Esophagus muscularis mucosa (tissue), 4 donors: Measurements from ENCODE around the gene TPSG1. TPM values are rescaled to one million over a fixed set of nuclear protein-coding genes. Genes with fewer than 3 reads are reported as not detected.
"Not testable (repeated sequence)": the region's sequence is repeated elsewhere in the genome, so short reads cannot be mapped to it uniquely, and the experiment has no call there.

Experiments
- DNase-seq: peaks from one replicate; pipeline ENCODE4 v3.0.0-alpha.2; 2017; ENCODE audit errors: extremely low spot score
- H3K27ac ChIP-seq, 4 donors: fragments of 200-600 bp; sonication (generic); replicated peaks in 1 of 4; 1 replicate in 3 of 4; 2 replicates in 1 of 4; pipeline ENCODE4 v1.5.1; 2016 to 2019; ENCODE audit warnings: mild to moderate bottlenecking in 1 of 4
- H3K27me3 ChIP-seq, 4 donors: fragments of 200-600 bp; sonication (generic); one replicate each; pipeline versions ENCODE4 v1.5.1 to v1.6.0; 2016 to 2019
- H3K36me3 ChIP-seq, 4 donors: fragments of 200-600 bp; sonication (generic); one replicate each; pipeline ENCODE4 v1.5.1; 2016 to 2019
- H3K4me1 ChIP-seq, 4 donors: fragments of 200-600 bp; sonication (generic); one replicate each; pipeline ENCODE4 v1.5.1; 2016 to 2019
- H3K4me3 ChIP-seq, 4 donors: fragments of 200-600 bp; sonication (generic); 1 replicate in 2 of 4; 2 replicates in 2 of 4; pipeline ENCODE4 v1.5.1; 2016 to 2019; ENCODE audit warnings: mild to moderate bottlenecking in 4 of 4, moderate library complexity in 1 of 4
- H3K9me3 ChIP-seq, 4 donors: fragments of 200-600 bp; sonication (generic); 1 replicate in 3 of 4; 2 replicates in 1 of 4; pipeline ENCODE4 v1.5.1; 2016 to 2019
- EP300 ChIP-seq: sonication (generic); formaldehyde crosslinking; IDR thresholded peaks from one replicate; pipeline ENCODE4 v1.6.1; 2017; ENCODE audit warnings: antibody characterized with exemption
- POLR2A ChIP-seq: fragments of 450-650 bp; IDR thresholded peaks from one replicate; pipeline ENCODE4 v1.6.1; 2017; ENCODE audit warnings: antibody characterized with exemption, moderate library complexity, mild to moderate bottlenecking, low read depth
- POLR2AphosphoS5 ChIP-seq, 2 donors: sonication (generic); formaldehyde crosslinking; IDR thresholded peaks; one replicate each; pipeline ENCODE4 v1.6.1; 2017; ENCODE audit warnings: antibody characterized with exemption in 2 of 2
- WGBS: methylation state at CpG from one replicate; pipeline ENCODE4 v1.1.5; 2018; 5-methylcytosine and 5-hydroxymethylcytosine counted together
- intact Hi-C: fragments of 100-400 bp; cut with DNase I; formaldehyde crosslinking; loops from one replicate; pipeline ENCODE4 v1.15.1; 2023
- total RNA-seq, 4 donors: library from RNA; depleted of rRNA; stranded (reverse); fragments of >200 nt; gene quantifications; one replicate each; pipeline versions ENCODE4 v1.1.0 to v1.2.1, GENCODE V29; 2016
- TF ChIP-seq, protein P1 (sequence below), 3 experiments: fragments of 200-600 bp in 2 of 3; fragments of 450-650 bp in 1 of 3; sonication (generic) in 2 of 3; IDR thresholded peaks; one replicate each; pipeline ENCODE4 v1.5.1; 2017 to 2019; ENCODE audit warnings: antibody characterized with exemption in 3 of 3, mild to moderate bottlenecking in 2 of 3, moderate library complexity in 1 of 3

TPSG1 gene
- total RNA-seq, 4 donors from 2014 or later = 0.39 to 2.9 (median 1.00) TPM

DNA sequence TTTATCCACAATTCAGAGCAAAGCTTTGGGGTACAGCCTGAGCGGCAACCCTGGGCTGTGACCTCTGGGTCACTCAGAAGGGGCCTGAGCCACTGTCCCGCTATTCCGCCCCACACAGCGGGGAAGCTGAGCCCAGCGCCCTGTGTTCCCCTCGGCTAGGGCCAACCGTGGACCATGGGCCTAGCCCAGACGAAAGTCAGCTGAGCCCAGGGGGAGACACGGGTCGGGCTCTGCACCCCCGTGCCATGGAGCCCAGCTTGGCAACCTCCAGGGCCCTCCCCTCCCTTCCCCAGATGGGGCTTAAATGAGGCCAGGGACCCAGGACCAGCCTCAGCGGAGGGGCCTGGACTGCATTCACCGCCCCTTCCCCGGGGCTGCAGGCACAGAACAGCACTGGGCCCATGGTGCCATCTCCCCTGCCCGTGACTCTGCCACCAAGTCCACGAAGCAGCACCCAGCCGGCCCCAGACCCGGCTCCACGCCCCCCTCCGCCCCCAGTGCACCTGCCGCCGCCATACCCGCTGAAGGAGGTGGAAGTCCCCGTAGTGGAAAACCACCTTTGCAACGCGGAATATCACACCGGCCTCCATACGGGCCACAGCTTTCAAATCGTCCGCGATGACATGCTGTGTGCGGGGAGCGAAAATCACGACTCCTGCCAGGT lies 32.6 kb upstream of the TPSG1 start:
- Histone ChIP-seq H3K27me3 (peaks cover 0 to 80% (median 20%) of the 10 kb centered on the region in 4 donors), H3K36me3 (no peaks in the 10 kb centered on the region), H3K27ac (no peak overlapping the region), H3K9me3 (no peaks in the 10 kb centered on the region), H3K4me1 (peaks cover 0 to 9% (median 6%) of the 10 kb centered on the region in 4 donors), H3K4me3 (no peak overlapping the region)
- no peak for DNase-seq
- TF ChIP-seq POLR2AphosphoS5 (IDR thresholded peaks at IDR 0.05) = no peak
- no peak for TF ChIP-seq POLR2A
- intact Hi-C loops = no loop called here
- 78% methylated on average over 14 of the region's 34 CpGs for WGBS

- TF ChIP-seq, protein P1, sequence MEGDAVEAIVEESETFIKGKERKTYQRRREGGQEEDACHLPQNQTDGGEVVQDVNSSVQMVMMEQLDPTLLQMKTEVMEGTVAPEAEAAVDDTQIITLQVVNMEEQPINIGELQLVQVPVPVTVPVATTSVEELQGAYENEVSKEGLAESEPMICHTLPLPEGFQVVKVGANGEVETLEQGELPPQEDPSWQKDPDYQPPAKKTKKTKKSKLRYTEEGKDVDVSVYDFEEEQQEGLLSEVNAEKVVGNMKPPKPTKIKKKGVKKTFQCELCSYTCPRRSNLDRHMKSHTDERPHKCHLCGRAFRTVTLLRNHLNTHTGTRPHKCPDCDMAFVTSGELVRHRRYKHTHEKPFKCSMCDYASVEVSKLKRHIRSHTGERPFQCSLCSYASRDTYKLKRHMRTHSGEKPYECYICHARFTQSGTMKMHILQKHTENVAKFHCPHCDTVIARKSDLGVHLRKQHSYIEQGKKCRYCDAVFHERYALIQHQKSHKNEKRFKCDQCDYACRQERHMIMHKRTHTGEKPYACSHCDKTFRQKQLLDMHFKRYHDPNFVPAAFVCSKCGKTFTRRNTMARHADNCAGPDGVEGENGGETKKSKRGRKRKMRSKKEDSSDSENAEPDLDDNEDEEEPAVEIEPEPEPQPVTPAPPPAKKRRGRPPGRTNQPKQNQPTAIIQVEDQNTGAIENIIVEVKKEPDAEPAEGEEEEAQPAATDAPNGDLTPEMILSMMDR (IDR thresholded peaks at IDR 0.05) = no peak
- no peak for TF ChIP-seq EP300
- TF ChIP-seq POLR2A = no peak
- TF ChIP-seq POLR2AphosphoS5 (IDR thresholded peaks at IDR 0.05) = no peak
- no peak overlapping the region for H3K4me3 ChIP-seq
- intact Hi-C loops = no loop called here
- WGBS = 75% methylated on average over 21 of the region's 22 CpGs
- no peaks in the 10 kb centered on the region for H3K9me3 ChIP-seq
- H3K36me3 ChIP-seq = no peaks in the 10 kb centered on the region
- no peak for DNase-seq
- no peak overlapping the region for H3K27ac ChIP-seq
- peaks cover 0 to 72% (median 18%) of the 10 kb centered on the region in 4 donors for H3K27me3 ChIP-seq
- peaks cover 0 to 9% (median 6%) of the 10 kb centered on the region in 4 donors for H3K4me1 ChIP-seq
These were observed 31.8 kb upstream of the TPSG1 start for GRCh38 chr16:1256874-1257322.

DNA sequence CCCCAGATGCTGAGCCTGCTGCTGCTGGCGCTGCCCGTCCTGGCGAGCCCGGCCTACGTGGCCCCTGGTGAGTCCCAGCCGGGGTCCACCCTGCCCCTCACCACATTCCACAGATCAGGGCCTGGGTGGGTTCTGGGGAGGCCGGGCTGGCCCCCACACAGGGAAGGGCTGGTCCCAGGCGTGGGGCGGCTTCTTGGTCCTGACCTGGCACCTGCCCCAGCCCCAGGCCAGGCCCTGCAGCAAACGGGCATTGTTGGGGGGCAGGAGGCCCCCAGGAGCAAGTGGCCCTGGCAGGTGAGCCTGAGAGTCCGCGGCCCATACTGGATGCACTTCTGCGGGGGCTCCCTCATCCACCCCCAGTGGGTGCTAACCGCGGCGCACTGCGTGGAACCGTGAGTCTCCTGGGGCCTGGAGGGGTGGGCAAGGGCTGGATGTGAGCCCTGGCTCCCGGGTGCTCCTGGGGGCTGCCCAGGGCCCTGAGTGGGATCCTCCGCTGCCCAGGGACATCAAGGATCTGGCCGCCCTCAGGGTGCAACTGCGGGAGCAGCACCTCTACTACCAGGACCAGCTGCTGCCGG lies 31.3 kb upstream of the TPSG1 start:
- DNase-seq, H3K4me1 ChIP-seq, H3K4me3 ChIP-seq, H3K27ac ChIP-seq, intact Hi-C loops, H3K36me3 ChIP-seq, H3K9me3 ChIP-seq: not testable (repeated sequence)
- 35% methylated on average over 4 of the region's 23 CpGs for WGBS
- peaks cover 0 to 67% (median 18%) of the 10 kb centered on the region in 4 donors for H3K27me3 ChIP-seq

DNA sequence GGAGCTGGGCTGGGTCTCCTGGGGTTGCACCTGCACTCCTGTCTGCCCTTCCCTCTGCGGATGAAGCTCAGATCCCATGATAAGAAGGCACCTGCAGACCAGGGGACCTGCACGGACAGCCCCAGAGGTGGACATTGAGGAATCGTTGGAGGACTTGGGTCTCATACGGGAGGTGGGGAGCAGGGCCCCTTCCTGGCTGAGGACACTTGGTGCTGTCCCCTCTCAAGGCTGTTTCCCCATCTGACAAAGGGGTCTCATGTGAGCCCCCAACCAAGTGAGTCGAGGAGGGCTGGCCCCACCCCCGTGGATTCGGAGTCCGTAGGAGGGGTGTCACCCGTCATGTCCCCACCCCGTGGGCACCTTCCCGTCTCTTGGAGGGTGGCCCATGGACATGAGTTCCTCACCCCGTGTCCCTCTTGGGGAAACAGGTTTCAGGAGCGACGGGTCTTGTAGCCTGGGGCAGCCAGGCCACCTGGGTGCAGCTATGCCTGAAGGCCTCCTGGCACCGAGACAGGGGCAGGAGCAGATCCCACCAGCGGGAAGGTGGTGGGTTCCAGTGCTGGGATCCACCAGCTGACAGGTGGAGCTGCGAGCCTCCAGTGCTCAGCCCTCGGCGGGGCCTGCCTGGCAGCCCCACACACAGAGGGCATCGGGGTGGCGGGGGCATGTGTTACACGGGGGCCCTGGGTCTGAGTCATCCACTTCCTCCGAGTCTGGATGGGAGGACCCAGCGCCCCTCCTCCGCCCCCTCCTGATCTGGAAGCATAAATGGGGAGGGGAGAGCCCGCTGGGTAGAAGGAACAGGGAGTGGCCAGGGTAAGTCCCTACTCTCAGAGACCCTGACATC lies 30.4 kb upstream of the TPSG1 start, which contains the start of gene TPSD1:
Gene TPSD1 (plus strand): TSS at position 794 of the 847 bp plus-strand sequence. CDS start 212 bp downstream, outside the sequence.
- H3K4me1 ChIP-seq, H3K27ac ChIP-seq, H3K4me3 ChIP-seq, DNase-seq, H3K9me3 ChIP-seq, H3K36me3 ChIP-seq, intact Hi-C loops: not testable (repeated sequence)
- H3K27me3 ChIP-seq = peaks cover 0 to 58% (median 15%) of the 10 kb centered on the region in 4 donors
- WGBS = 62% methylated on average over 10 of the region's 26 CpGs

GRCh38 chr16:1254821-1255220 lies 29.8 kb upstream of the TPSG1 start:
- H3K36me3 ChIP-seq, DNase-seq, intact Hi-C loops, H3K27ac ChIP-seq, H3K9me3 ChIP-seq, H3K4me3 ChIP-seq, H3K4me1 ChIP-seq: not testable (repeated sequence)
- no CpG with 5 or more reads among the region's 3 CpGs for WGBS
- peaks cover 0 to 51% (median 9%) of the 10 kb centered on the region in 4 donors for H3K27me3 ChIP-seq

DNA sequence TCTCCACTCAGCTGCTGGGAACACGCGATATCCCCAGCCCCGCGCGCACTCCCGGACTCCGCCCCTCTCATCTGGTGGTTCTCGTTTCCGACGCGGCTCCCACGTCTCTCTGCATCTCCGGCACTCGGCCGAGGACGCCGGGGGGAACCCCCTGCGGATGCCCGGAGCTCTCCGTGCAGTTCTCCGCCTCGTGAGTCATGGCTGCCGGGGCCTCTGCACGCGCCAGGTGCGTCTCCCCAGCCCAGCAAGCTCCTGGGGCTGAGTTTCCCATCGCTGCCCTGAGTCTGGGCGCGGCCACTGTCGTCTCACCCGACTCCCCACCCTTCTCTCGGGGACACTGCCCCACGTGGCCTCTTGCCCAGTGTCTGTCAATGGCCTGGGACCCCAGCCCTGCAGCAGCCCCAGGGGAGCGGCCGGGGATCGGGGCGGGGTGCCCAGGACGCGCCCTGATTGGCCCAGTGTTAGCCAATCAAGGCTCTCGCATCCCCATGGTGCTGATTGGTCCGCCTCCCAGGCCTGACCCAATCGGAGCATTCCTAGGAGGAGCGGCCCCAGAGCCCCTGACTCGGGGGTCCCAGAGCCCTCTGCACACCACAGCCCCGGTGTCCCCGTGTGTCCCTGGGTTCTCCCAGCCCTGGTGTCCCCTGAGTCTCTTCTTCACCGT lies 28.8 kb upstream of the TPSG1 start:
- H3K9me3 ChIP-seq, H3K27ac ChIP-seq, H3K4me3 ChIP-seq, DNase-seq, H3K36me3 ChIP-seq, intact Hi-C loops, H3K4me1 ChIP-seq: not testable (repeated sequence)
- no CpG with 5 or more reads among the region's 47 CpGs for WGBS
- H3K27me3 ChIP-seq = peaks cover 0 to 42% (median under 1%) of the 10 kb centered on the region in 4 donors

DNA sequence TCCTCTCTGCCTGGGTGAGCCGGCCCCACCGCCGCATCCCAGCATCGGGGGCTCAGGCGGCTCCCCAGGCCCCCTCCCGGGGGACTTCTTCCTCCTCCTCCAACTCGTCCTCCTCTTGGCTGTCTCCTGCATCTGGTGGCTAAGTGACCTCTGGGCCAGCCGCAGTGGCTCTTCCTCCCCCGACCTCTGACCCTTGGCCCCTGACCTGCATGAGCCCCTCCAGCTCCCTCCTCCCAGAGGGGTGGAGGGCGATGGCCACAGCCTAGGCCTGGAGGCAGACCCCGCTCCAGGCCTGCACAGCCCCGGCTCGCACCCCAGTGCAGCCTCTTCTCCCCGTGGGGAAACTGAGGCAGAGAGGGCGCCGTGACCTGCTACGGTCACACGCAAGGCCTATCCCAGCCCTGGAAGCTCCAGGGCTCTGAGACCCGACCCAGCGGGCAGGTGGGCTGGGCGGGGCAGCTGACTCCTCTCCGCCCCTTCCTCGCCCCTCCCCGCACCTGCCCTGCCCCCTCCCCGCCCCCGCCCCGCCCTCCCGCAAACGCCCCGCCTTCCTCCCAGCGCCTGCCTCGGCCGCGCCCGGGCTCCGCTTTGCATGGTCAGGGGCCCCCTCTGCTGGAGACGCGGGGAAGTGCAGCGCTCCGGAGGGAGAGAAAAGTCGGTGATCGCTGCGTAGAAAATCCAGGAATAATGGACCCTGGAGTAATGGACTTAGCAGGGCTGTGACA lies 24.1 kb upstream of the TPSG1 start:
- H3K36me3 ChIP-seq, H3K4me1 ChIP-seq, H3K4me3 ChIP-seq, intact Hi-C loops, DNase-seq, H3K27ac ChIP-seq, H3K9me3 ChIP-seq: not testable (repeated sequence)
- WGBS = no CpG with 5 or more reads among the region's 43 CpGs
- H3K27me3 ChIP-seq = peaks cover 0 to 40% (median 0%) of the 10 kb centered on the region in 4 donors

- H3K4me3 ChIP-seq, H3K36me3 ChIP-seq, DNase-seq, H3K9me3 ChIP-seq, H3K27ac ChIP-seq, intact Hi-C loops, H3K4me1 ChIP-seq: not testable (repeated sequence)
- H3K27me3 ChIP-seq = peaks cover 0 to 45% (median 0%) of the 10 kb centered on the region in 4 donors
- WGBS = 73% methylated on average over 12 of the region's 14 CpGs
These were observed 23.0 kb upstream of the TPSG1 start for GRCh38 chr16:1247903-1248537.
